Hindlimb muscle (tissue), 1 donor: ENCODE measurements around the gene MED10. TPM values are rescaled to one million over a fixed set of nuclear protein-coding genes. Genes with fewer than 3 reads are reported as not detected.
A peak's percentile ranks its signal among the peaks of the same experiment; 100 is the strongest.

Experiments
- DNase-seq: peaks from one replicate; pipeline ENCODE4 v3.0.0-alpha.2; 2013
- polyA plus RNA-seq: library from polyadenylated mRNA; unstranded; fragments of 120-200 nt; gene quantifications from one replicate; pipeline ENCODE4 v1.2.1, GENCODE V29; 2013; ENCODE audit not compliant: insufficient read length

MED10 gene
- polyA plus RNA-seq, 1 donor, result 36.5 TPM

DNA sequence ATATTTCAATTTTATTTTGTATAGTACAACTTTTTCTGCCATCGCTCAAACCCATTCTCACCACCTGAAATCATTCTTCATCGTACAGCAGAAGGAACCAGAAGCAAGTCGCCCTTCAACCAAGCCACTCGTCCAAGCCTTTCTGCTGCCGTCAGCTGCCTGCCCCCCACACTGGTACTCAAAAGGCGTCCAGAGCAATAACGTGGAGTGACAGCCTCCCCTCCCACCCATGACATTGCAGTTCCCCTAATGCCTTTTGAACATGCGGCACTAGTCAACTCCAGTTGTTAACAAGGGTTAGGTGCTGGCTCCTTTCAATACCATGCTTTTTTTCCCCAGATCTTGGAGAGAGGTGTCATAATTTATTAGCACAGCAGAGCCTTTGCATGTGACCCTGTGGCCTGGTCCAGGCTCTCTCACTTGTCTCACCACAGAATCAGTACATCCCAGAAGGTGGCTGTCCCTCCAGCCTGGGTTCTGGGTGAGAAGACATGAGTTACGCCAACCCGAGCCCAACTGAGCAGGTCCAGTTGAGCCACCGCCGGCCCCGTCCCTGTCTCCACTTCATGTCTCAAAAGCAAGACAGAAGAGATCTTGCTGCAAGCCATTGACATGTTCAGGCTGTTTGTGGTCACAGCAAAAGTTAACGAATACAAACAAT is 20.4 kb upstream of the MED10 start:
- DNase-seq, result no peak

GRCh38 chr5:6397536-6398269 is 19.4 kb upstream of the MED10 start:
- DNase-seq, result no peak

DNA sequence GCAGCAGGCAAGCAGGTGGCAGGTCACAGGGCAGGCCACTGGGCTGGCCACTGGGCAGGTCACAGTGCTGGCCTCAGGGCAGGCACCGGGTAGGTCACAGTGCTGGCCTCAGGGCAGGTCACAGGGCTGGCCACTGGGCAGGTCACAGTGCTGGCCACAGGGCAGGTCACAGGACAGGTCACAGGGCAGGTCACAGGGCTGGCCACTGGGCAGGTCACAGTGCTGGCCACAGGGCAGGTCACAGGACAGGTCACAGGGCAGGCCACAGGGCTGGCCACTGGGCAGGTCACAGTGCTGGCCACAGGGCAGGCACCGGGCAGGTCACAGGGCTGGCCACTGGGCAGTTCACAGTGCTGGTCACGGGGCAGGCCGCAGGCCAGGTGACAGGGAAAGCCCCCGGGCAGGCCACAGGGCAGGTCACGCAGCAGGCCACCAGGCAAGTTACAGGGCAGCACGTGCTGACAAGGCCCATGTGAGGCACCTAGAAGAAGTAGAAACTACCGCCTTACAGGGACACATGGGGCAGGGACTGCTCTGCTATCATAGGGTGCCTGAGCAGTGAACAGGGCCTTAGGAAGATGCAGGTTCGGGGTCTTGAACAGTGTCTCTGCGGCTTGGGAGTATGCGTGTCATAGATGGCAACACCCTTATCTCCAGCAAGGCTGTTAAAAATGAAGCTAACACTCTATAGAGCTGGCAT is 18.6 kb upstream of the MED10 start:
- no peak for DNase-seq

- no peak for DNase-seq
These were observed 17.7 kb upstream of the MED10 start for GRCh38 chr5:6396043-6396442.

- no peak for DNase-seq
These were observed 17.3 kb upstream of the MED10 start for GRCh38 chr5:6395621-6396020.

- DNase-seq, result no peak
These were observed 16.7 kb upstream of the MED10 start for GRCh38 chr5:6395102-6395445.

- no peak for DNase-seq
These were observed 16.2 kb upstream of the MED10 start for GRCh38 chr5:6394429-6395101.

DNA sequence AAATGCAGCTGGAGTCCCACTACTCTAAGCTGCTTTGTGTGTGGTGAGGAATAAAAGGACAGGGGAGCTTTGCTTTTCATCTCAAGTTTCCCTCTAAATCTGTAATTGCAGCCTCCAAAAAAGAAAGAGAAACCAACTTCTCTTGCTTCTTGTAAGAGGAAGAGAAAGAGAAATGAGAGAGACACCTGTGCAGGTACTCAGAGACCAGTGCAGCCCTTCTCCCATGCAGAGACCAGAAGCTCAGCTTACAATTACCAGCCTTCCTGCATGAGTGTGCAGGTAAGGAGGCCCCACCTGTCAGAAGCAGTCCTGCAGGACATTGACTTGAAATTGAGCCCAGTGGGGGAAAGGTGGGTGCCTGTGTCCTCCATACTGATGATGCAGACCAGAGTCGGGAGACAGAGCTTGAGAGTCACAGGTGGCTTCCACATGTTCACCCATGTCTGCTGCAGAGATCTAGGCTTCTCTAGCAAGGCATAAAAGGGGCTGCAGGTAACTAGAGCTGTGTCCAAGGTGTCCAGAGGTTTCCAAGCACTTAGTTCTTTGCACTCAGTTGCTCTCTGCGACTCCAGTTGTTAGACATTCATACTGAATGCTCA is 15.3 kb upstream of the MED10 start:
- no peak for DNase-seq

DNA sequence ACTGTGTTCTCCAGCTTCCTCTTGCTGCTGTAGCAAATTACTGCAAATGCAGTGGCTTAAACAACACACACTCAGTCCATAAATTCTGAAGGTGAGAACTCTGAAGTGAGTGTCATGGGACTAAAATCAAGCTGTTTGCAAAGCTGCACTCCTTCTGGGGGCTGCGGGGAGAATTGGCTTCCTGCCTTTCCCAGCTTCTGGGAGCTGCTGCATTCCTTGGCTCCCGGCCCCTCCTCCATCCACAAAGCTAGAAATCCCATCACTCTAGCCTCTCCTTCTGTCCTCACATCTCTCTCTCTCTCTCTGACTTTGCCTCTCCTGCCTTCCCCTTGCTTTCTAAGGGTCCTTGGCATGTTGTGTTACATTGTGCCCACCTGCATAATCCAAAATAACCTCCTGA is 14.2 kb upstream of the MED10 start:
- no peak for DNase-seq

DNA sequence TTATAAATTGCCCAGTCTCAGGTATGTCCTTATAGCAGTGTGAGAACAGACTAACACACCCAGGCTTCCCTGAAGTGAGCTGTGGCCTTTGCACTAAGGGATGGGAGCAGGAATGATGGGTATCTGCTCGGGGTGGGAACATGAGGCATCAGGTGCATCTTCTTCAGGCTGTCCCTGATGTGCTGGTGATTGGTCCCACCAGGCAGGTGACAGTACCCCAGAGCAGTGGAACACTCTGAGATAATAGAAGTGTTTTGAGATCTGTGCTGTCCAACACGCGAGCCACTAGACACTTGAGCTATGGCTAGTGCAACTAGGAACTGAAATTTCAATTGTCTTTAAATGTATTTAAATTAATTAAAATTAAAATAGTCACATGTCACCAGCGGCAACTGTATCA is 12.8 kb upstream of the MED10 start:
- no peak for DNase-seq

DNA sequence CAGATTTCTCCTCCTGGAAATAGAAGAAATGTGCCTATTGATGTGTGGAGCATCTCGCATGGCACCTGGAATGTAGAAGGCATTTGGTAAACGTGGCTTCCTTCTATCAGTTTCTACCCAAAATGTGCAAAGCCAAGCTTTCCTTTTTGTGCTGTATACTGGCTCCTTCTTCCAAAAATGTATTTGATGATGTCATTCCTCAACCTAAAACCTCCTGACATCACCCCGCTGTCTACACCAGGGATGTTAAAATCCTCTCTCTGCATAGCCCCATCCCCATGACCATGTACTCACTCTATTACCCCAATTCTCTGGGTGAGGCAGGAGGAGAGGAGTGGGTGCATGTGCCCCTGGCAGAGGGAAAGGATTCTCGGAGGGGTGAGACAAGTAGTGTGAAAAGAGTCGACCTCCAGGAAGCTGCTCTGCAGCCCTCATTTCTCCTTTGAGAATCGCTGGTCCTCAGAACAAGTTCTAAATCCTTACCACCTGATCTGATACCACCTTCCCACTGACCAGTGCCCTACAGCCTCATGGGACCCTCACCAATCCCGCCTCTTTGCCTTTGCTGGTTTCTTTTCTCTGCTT is 11.7 kb upstream of the MED10 start:
- DNase-seq, result no peak

GRCh38 chr5:6389397-6389796 is 11.1 kb upstream of the MED10 start:
- no peak for DNase-seq

- DNase-seq, result no peak
These were observed 9.6 kb upstream of the MED10 start for GRCh38 chr5:6387970-6388369.

- peak; percentile 18 for DNase-seq
These were observed 7.9 kb upstream of the MED10 start for GRCh38 chr5:6386271-6386670.

DNA sequence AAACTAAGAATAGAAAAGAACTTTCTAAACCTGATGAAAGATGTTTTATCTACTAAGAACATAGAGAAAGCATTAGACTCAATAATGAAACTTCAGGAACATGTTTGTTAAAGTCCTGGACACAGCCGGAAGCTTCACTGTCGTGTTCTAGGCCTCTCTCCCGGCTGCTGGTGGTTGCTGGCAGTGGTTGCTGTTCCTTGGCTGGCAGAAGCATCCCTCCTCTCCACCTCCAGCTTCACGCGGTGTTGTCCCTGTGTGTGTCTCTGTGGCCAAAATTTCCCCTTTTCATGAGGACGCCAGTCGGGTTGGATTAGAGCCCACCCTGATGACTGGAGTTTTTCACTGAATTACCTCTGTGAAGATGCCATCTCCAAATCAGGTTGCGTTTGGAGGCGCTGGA is 6.5 kb upstream of the MED10 start:
- no peak for DNase-seq

- no peak for DNase-seq
These were observed 5.0 kb upstream of the MED10 start for GRCh38 chr5:6383376-6383775.

DNA sequence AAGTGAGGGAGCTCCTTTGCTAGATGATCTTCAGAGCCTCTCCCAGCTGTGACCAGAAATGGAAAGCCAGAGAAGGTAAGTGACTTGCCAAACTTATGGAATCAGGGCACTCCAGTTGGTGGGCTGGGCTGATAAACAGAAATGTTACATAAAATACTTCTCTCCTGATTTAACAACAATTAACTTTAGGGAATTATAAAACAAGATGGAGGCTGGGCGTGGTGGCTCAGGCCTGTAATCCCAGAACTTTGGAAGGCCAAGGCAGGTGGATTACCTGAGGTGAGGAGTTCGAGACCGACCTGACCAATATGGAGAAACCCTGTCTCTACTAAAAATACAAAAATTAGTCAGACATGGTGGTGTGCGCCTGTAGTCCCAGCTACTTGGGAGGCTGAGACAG is 899 bp upstream of the MED10 start:
- no peak for DNase-seq

- no peak for DNase-seq
These were observed 388 bp upstream of the MED10 start for GRCh38 chr5:6378766-6379103.

- DNase-seq, result no peak
These were observed 804 bp downstream of the MED10 start for GRCh38 chr5:6377582-6377904.

GRCh38 chr5:6376974-6377520 is 1.3 kb downstream of the MED10 start:
- DNase-seq, result no peak

GRCh38 chr5:6373081-6373846 is 5.1 kb downstream of the MED10 start:
- no peak for DNase-seq
